ENCODE measurements around the gene ZNF45.

DNA sequence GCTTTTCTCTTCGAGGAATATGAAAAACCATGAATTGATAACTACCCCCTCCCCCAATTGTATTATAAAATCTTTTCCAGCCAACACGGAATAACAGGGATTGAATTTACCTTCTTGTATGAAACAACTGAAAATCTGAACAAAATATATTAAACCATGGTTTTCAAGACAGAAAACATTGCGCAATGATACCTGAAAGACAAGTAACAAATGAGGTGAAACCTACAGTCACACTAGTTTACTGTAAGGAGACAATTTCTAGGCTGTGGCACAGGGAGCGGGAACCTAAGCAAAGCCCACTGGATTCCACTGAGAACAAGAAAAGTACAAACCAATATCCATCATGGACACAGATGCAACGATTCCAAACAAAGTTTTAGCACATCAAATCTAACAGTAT lies 54.6 kb downstream of the ZNF45 start:
- TF ChIP-seq, protein P1, sequence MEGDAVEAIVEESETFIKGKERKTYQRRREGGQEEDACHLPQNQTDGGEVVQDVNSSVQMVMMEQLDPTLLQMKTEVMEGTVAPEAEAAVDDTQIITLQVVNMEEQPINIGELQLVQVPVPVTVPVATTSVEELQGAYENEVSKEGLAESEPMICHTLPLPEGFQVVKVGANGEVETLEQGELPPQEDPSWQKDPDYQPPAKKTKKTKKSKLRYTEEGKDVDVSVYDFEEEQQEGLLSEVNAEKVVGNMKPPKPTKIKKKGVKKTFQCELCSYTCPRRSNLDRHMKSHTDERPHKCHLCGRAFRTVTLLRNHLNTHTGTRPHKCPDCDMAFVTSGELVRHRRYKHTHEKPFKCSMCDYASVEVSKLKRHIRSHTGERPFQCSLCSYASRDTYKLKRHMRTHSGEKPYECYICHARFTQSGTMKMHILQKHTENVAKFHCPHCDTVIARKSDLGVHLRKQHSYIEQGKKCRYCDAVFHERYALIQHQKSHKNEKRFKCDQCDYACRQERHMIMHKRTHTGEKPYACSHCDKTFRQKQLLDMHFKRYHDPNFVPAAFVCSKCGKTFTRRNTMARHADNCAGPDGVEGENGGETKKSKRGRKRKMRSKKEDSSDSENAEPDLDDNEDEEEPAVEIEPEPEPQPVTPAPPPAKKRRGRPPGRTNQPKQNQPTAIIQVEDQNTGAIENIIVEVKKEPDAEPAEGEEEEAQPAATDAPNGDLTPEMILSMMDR (IDR thresholded peaks at IDR 0.05): no peak
- TF ChIP-seq ZFX (IDR thresholded peaks at IDR 0.05; ENCODE audit: borderline replicate concordance): no peak

Measured in 22Rv1 (cell line).